Mucosa of rectum (tissue), 2 donors: ENCODE results near the gene CRY1.
A peak's percentile ranks its signal among the peaks of the same experiment; 100 is the strongest.

Experiments used
- H3K27ac ChIP-seq, 2 donors: one replicate each; pipeline ENCODE4 v1.7.0; 2013; ENCODE audit warnings: inconsistent platforms in 2 of 2, low read depth in 2 of 2, low read length in 2 of 2
- H3K27me3 ChIP-seq, 2 donors: one replicate each; pipeline ENCODE4 v1.7.0; 2013; ENCODE audit warnings: low read length in 2 of 2; ENCODE audit not compliant: control insufficient read depth in 2 of 2, insufficient read depth in 2 of 2
- H3K36me3 ChIP-seq, 2 donors: one replicate each; pipeline ENCODE4 v1.7.0; 2013; ENCODE audit warnings: low read length in 2 of 2; ENCODE audit not compliant: control insufficient read depth in 2 of 2, insufficient read depth in 2 of 2
- H3K4me1 ChIP-seq, 2 donors: one replicate each; pipeline ENCODE4 v1.7.0; 2013; ENCODE audit warnings: low read length in 2 of 2, mild to moderate bottlenecking in 1 of 2; ENCODE audit not compliant: control insufficient read depth in 2 of 2, insufficient read depth in 2 of 2
- H3K4me3 ChIP-seq, 2 donors: one replicate each; pipeline ENCODE4 v1.7.0; 2013; ENCODE audit warnings: low read length in 2 of 2
- H3K9ac ChIP-seq, 2 donors: one replicate each; pipeline ENCODE4 v1.7.0; 2013; ENCODE audit warnings: low read length in 2 of 2, low read depth in 1 of 2, mild to moderate bottlenecking in 1 of 2
- H3K9me3 ChIP-seq, 2 donors: one replicate each; pipeline ENCODE4 v1.7.0; 2013; ENCODE audit warnings: low read length in 2 of 2; ENCODE audit not compliant: control insufficient read depth in 2 of 2
- donor health status: healthy.
- donor health status: Normal muscosa, but diverticular disease.

Gene CRY1

GRCh38 chr12:107093417-107094182, at the start of gene CRY1:
TSS of gene CRY1 (minus strand) at chr12:107093549. CDS start at chr12:107092961, 588 bp downstream.
- no peaks in the 10 kb centered on the region for H3K27me3 ChIP-seq
- H3K36me3 ChIP-seq = no peaks in the 10 kb centered on the region
- H3K4me1 ChIP-seq = peaks cover 15 to 21% of the 10 kb centered on the region in 2 donors

GRCh38 chr12:107139787-107140186, 46.4 kb upstream of the CRY1 start:
- Histone ChIP-seq H3K4me1 (no peaks in the 10 kb centered on the region), H3K36me3 (no peaks in the 10 kb centered on the region), H3K9me3 (no peaks in the 10 kb centered on the region), H3K9ac (no peak overlapping the region), H3K27me3 (no peaks in the 10 kb centered on the region), H3K4me3 (no peak overlapping the region), H3K27ac (no peak overlapping the region)

More at GRCh38 chr12:107093417-107094182, at the start of gene CRY1:
- Histone ChIP-seq H3K27ac (peak within 1 kb of the TSS; percentile 95 to 97), H3K4me3 (peak within 1 kb of the TSS; percentile 92 to 94), H3K9me3 (no peaks in the 10 kb centered on the region), H3K9ac (peak within 1 kb of the TSS; percentile 83 to 87)

GRCh38 chr12:107138990-107139389, 45.6 kb upstream of the CRY1 start:
- Histone ChIP-seq H3K4me1 (no peaks in the 10 kb centered on the region), H3K4me3 (no peak overlapping the region), H3K27me3 (no peaks in the 10 kb centered on the region), H3K9me3 (no peaks in the 10 kb centered on the region), H3K27ac (no peak overlapping the region), H3K9ac (no peak overlapping the region), H3K36me3 (no peaks in the 10 kb centered on the region)

DNA sequence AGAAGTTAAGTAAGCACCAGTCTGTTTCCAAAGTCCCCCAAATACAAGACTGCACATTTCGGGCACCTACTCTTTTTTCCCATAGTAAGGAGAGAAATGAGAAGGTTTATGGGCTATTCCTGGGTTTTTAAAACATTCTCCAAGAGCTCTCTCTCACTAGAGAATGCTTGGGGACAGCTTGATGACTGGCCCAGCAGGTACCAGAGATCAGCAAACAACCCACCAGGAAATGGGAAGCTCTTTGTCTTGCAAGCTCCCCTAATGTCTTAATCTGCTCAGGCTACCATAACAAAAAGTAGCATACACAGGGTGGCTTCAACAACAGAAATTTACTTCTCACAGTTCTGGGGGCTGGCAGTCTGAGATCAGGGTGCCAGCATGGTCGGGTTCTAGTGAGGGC, 41.8 kb upstream of the CRY1 start:
- no peak overlapping the region for H3K4me3 ChIP-seq
- no peaks in the 10 kb centered on the region for H3K27me3 ChIP-seq
- H3K36me3 ChIP-seq = no peaks in the 10 kb centered on the region
- no peak overlapping the region for H3K9ac ChIP-seq
- no peaks in the 10 kb centered on the region for H3K9me3 ChIP-seq
- H3K4me1 ChIP-seq = no peaks in the 10 kb centered on the region
- H3K27ac ChIP-seq = no peak overlapping the region

DNA sequence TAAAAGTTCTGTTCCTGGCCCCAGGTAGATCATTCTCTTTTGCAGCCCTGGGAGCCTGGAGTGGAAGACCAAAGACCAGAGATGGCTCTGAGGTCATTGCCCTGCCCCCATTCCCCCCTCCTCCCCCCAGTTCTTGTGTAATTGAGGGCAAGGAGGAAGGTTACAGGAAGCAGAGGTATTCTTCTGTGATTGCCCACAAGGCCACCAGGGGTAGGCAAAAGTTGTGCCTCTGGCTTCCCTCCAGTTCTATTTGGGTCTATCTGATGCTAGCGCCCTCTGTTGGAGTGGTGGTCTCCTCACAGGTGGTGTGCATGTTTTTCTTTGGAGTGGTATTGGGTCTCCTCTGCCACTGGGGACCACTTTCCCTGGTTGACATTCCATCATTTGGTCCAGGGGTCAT, 41.2 kb upstream of the CRY1 start:
- Histone ChIP-seq H3K9me3 (no peaks in the 10 kb centered on the region), H3K27ac (no peak overlapping the region), H3K4me3 (no peak overlapping the region), H3K4me1 (no peaks in the 10 kb centered on the region), H3K9ac (no peak overlapping the region), H3K27me3 (no peaks in the 10 kb centered on the region), H3K36me3 (no peaks in the 10 kb centered on the region)

DNA sequence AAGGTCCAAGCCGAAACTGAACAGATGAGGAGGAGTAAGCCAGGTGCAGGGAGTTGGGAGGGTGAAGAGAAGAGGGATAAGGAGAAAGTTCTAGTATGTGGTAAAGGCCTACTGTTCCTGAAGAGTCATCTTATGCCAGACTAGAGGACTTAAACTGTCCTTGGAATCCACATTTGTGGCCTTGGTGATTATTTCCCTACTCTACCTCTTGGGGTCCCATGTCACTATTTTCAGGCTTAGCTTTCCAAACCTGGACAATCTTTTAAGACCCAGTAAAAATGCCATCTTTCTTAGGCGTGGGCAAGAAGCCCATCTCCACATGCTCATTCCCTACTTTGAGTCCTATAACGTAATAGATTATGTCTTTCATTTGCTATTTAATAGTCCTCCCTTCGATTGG, 40.1 kb upstream of the CRY1 start:
- Histone ChIP-seq H3K4me1 (no peaks in the 10 kb centered on the region), H3K9ac (no peak overlapping the region), H3K36me3 (no peaks in the 10 kb centered on the region), H3K27ac (no peak overlapping the region), H3K27me3 (no peaks in the 10 kb centered on the region), H3K4me3 (no peak overlapping the region), H3K9me3 (no peaks in the 10 kb centered on the region)

DNA sequence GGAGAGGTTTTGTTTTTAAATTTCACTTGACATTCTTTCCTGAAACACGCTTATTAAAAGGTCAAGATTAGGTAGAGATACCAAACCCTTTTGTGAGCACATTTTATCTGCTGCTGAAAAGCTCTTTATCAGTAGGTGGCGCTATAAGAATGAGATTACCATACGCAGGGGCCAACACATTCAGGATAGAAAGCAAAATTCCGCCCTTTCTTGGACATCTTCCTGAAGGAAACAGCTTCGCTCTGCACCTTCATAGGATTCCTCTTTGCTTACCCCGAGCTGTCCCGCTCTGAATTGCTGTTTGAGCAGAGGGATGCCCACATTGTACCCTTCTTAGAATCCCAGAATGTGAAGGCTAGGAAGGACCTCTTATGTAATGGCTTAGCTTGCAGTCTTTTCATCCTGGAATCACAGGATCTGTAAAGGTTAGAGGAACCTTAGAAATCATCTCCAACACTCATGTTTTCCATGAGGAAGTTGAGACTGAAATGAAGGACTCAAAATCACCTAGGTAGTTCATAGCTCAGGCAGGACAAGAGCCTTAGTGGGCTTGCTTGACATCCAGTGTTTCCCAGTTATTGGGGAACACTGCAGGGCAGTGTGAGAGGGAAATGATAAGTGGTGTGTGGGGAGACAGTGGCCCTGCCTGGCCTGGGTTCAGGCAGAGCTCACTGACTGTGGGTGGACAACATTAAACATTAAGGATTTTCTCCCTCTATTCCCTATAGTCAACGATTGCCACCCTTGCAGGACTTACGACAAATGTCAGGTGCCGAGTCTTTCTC, 38.7 kb upstream of the CRY1 start:
- H3K36me3 ChIP-seq = no peaks in the 10 kb centered on the region
- H3K4me1 ChIP-seq = no peaks in the 10 kb centered on the region
- H3K27me3 ChIP-seq = no peaks in the 10 kb centered on the region
- H3K4me3 ChIP-seq = no peak overlapping the region
- H3K9ac ChIP-seq = no peak overlapping the region
- no peak overlapping the region for H3K27ac ChIP-seq
- H3K9me3 ChIP-seq = no peaks in the 10 kb centered on the region

GRCh38 chr12:107130830-107131611, 37.7 kb upstream of the CRY1 start:
- no peak overlapping the region for H3K4me3 ChIP-seq
- H3K4me1 ChIP-seq = no peaks in the 10 kb centered on the region
- no peak overlapping the region for H3K27ac ChIP-seq
- H3K9ac ChIP-seq = no peak overlapping the region
- no peaks in the 10 kb centered on the region for H3K9me3 ChIP-seq
- H3K27me3 ChIP-seq = no peaks in the 10 kb centered on the region
- no peaks in the 10 kb centered on the region for H3K36me3 ChIP-seq

DNA sequence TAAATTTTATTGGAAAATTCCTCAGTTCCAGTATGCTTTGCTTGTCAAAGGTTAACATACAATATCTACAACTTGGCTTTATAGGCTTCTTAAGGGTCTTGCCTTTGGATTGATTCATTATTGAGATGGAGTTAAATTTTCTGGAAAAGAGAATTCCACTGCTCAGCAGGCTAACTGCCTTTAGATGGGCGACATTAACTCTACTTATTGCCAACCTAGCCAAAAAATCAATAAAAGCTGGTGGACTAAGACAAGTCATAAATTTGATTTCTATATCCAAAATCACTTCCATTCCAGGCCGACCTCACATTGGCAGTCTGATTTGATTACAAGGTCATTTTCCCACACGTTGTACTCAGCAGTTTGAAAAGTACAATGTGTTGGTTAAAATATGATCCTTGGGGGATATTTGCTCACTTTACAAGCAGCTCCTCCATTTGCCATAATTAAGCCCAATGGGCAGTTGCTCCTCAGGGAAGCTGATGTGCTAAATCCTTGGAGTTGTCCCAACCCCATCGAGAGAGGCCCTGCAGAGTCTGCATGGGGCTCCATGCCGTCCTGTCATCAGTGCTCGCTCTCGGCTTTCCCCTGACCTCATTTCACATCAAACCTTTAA, 36.1 kb upstream of the CRY1 start:
- H3K9me3 ChIP-seq = no peaks in the 10 kb centered on the region
- H3K27ac ChIP-seq = no peak overlapping the region
- H3K4me3 ChIP-seq = no peak overlapping the region
- H3K9ac ChIP-seq = no peak overlapping the region
- no peaks in the 10 kb centered on the region for H3K27me3 ChIP-seq
- H3K36me3 ChIP-seq = no peaks in the 10 kb centered on the region
- no peaks in the 10 kb centered on the region for H3K4me1 ChIP-seq
